Activated CD8-positive, alpha-beta memory T cell treated with anti-CD3 and anti-CD28 coated beads for 36 hours (primary cell): ENCODE measurements around the gene ZC3H10. TPM values are rescaled to one million over a fixed set of nuclear protein-coding genes. Genes with fewer than 3 reads are reported as not detected.

ENCODE experiments used
- CTCF ChIA-PET: fragments of 350-600 bp; sonication (Branson Sonifier 250); formaldehyde crosslinking; loops from one replicate; lab custom pipeline; 2021; ENCODE audit warnings: antibody characterized with exemption; lab: Charles Lee
- POLR2A ChIA-PET: fragments of 350-600 bp; sonication (Branson Sonifier 250); formaldehyde crosslinking; loops from one replicate; lab custom pipeline; 2021; ENCODE audit warnings: antibody characterized with exemption; lab: Charles Lee
- total RNA-seq, 2 experiments: library from RNA; stranded (reverse); gene quantifications; one replicate each; pipeline ENCODE4 v1.2.3, GENCODE V29; 2021

Gene ZC3H10
- total RNA-seq, 2 experiments from 2014 or later = 9.8 TPM

DNA sequence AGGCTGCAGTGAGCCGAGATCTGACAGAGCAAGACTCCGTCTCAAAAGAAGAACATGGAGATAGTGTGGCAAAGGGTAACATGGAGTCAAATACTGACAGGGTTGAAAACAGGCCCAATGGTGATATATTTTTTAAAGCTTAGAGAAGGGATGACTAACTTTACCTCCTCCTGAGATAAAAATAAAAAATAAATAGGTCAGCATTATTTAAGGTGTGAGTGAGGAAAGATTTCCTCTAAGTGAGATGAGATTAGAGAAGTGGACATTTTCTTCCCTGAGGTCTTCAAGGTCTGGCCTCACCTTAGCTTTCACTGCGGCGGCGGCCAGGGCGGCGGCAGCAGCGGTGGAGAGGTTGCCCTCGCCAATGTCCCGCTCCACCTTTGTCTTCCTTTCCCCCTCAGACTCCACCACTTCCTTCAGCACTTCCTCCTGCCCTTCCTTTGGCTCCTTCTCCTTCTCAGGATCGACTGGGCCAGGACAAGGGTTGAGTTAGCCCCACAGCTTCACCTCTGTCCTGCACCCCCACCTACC lies 51.2 kb downstream of the ZC3H10 start:
- ChIA-PET CTCF (interaction anchor here (1.5 kb wide), 1 partner anchor 21 kb away, joined by 5 read pairs; no protein-coding TSS in a partner anchor), POLR2A (interaction anchor here (0.6 kb wide), 1 partner anchor 14 kb away, joined by 4 read pairs; no protein-coding TSS in a partner anchor)

DNA sequence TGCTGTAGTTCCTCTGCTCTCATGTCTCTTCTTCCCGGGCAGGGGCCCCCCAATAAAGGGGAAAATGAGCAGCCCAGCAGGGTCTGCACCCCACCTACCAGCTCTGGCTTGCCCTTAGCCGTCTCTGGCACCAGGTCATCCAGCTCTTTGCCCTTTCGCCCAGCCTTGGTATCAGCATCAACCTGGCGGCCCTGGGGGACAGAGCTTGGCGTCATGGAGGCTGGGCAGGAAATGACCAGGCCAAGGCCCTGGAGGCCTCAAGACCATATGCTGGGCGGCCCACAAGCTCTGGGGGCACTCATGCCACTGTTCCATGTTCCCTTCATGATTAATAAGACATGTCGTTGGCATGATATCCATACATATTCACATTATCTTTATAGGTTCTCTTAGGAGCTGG lies 54.8 kb downstream of the ZC3H10 start:
- POLR2A ChIA-PET = no interaction called here
- CTCF ChIA-PET = interaction anchor here (0.7 kb wide), 1 partner anchor 46 kb away, joined by 3 read pairs; no protein-coding TSS in a partner anchor

Other genes with a start within 250 kb of the ZC3H10 start
- gene PYM1, start 190.4 kb upstream of the ZC3H10 start, total RNA-seq = 10 to 100 TPM; 34.8 to 36.2 TPM
- gene DGKA, start 187.1 kb upstream of the ZC3H10 start, total RNA-seq = 100 to 1,000 TPM; 199 to 219 TPM
- gene PMEL, start 152.2 kb upstream of the ZC3H10 start, total RNA-seq = under 1 TPM; 0.46 to 0.50 TPM
- 100 to 1,000 TPM; 124 to 133 TPM for gene CDK2, start 151.4 kb upstream of the ZC3H10 start, total RNA-seq
- gene RAB5B, start 144.2 kb upstream of the ZC3H10 start, total RNA-seq = 10 to 100 TPM; 27.5 to 32.4 TPM
- 1 to 10 TPM; 2.7 TPM for gene SUOX, start 121.0 kb upstream of the ZC3H10 start, total RNA-seq
- 10 to 100 TPM; 14.2 to 15.1 TPM for gene IKZF4, start 97.2 kb upstream of the ZC3H10 start, total RNA-seq
- 10 to 100 TPM; 44.3 to 47.0 TPM for gene RPS26, start 76.3 kb upstream of the ZC3H10 start, total RNA-seq
- gene ERBB3, start 38.1 kb upstream of the ZC3H10 start, total RNA-seq = 1 to 10 TPM in 1 of 2 experiments, under 1 TPM in 1; 0.97 to 1.1 TPM
- 100 to 1,000 TPM; 507 to 514 TPM for gene PA2G4, start 13.7 kb upstream of the ZC3H10 start, total RNA-seq
- 1,000 to 10,000 TPM; 5,323 to 5,325 TPM for gene RPL41, start 1.6 kb upstream of the ZC3H10 start, total RNA-seq
- 100 to 1,000 TPM; 193 to 196 TPM for gene ESYT1, start 10.0 kb downstream of the ZC3H10 start, total RNA-seq
- 10 to 100 TPM; 68.4 to 75.1 TPM for gene MYL6B, start 34.3 kb downstream of the ZC3H10 start, total RNA-seq
- gene MYL6, start 40.1 kb downstream of the ZC3H10 start, total RNA-seq = 100 to 1,000 TPM; 929 to 938 TPM
- 100 to 1,000 TPM; 105 to 108 TPM for gene SMARCC2, start 71.2 kb downstream of the ZC3H10 start, total RNA-seq
- 10 to 100 TPM; 38.9 to 40.2 TPM for gene RNF41, start 103.7 kb downstream of the ZC3H10 start, total RNA-seq
- gene NABP2, start 106.1 kb downstream of the ZC3H10 start, total RNA-seq = 100 to 1,000 TPM; 103 to 106 TPM
- gene SLC39A5, start 111.8 kb downstream of the ZC3H10 start, total RNA-seq = 1 to 10 TPM in 1 of 2 experiments, under 1 TPM in 1; 0.78 to 1.1 TPM
- gene ANKRD52, start 140.1 kb downstream of the ZC3H10 start, total RNA-seq = 10 to 100 TPM; 56.4 to 56.5 TPM
- 10 to 100 TPM; 10.2 to 12.1 TPM for gene COQ10A, start 148.7 kb downstream of the ZC3H10 start, total RNA-seq
- gene CS, start 182.1 kb downstream of the ZC3H10 start, total RNA-seq = 100 to 1,000 TPM; 275 to 283 TPM
- 100 to 1,000 TPM; 180 to 185 TPM for gene CNPY2, start 197.7 kb downstream of the ZC3H10 start, total RNA-seq
- gene PAN2, start 215.7 kb downstream of the ZC3H10 start, total RNA-seq = 10 to 100 TPM; 25.5 to 25.8 TPM
- 10 to 100 TPM; 45.9 to 46.1 TPM for gene IL23A, start 220.6 kb downstream of the ZC3H10 start, total RNA-seq
- gene STAT2, start 241.8 kb downstream of the ZC3H10 start, total RNA-seq = 10 to 100 TPM; 53.1 to 54.1 TPM
- gene APOF, start 244.6 kb downstream of the ZC3H10 start, total RNA-seq = not detected